ENCODE measurements around the gene TBX19. TPM values are rescaled to one million over a fixed set of nuclear protein-coding genes. Genes with fewer than 3 reads are reported as not detected.

Gene TBX19
- total and polyA plus RNA-seq, 8 donors: 0.61 to 2.9 (median 1.2) TPM; not detected in 2

DNA sequence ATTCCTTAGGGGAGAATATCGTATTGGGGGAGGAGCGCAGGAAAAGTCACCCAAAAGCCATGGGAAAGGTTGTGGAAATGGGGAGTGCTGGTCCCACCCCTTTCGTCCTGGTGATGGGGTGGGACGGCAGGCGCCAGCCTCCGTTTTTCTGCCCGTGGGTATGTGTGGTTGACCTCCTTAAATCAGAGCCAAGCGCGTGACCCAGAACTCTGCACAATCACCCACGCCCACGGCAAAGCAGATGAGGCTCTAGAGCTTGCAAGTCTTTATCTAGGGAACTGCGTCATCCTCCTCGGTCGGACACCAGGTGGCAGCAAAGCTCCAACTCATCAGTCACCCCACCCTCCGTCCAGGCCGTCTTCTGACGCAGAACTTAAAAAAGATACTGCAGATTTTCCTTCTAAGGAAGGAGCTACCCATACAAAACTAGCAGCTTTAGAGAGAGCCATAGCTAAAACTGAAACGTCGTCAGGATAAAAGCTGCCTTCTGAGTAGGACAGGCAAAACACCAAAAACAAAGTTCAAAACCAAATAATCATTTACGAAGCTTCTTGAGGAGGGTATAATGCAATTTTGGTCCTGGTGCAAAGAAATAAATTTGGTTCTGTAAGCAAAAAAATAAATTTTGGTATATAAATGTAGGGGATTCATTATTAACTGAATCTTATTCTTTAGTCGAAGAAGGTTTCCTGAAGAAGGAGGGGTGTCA lies 62.0 kb downstream of the TBX19 start:
- peak; percentile 87 to 96 for DNase-seq

DNA sequence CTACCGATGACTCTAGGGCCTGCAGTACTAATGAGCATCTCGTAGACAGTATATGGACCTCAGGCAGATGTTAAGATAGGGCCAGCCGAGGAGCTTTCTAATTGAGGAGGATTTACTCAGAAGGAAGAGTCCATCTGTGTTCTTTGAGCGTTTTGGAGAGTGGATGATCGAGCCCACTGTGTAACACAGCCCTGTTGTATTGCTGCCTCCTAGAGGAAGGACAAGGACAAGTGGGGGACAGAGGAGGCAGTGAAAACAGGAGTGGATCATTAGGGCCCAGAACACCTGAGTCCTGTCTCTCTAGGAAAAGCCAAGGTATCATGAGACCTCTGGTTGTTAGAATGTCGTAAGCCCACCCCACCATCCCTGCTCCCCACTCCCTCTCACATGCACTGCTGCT lies 62.9 kb downstream of the TBX19 start:
- no peak overlapping the region for H3K4me3 ChIP-seq
- no peaks in the 10 kb centered on the region for H3K27me3 ChIP-seq
- peak overlapping the region in 2 of 5 donors; percentile 44 to 77 for H3K27ac ChIP-seq
- no peaks in the 10 kb centered on the region for H3K9me3 ChIP-seq
- peak in 1 of 2 donors; percentile 12 for DNase-seq
- H3K4me1 ChIP-seq: peaks cover 4 to 19% (median 12%) of the 10 kb centered on the region in 4 donors
- no peak for TF ChIP-seq POLR2A (IDR thresholded peaks at IDR 0.05)
- TF ChIP-seq EP300 (IDR thresholded peaks at IDR 0.05): no peak
- TF ChIP-seq, protein P1, sequence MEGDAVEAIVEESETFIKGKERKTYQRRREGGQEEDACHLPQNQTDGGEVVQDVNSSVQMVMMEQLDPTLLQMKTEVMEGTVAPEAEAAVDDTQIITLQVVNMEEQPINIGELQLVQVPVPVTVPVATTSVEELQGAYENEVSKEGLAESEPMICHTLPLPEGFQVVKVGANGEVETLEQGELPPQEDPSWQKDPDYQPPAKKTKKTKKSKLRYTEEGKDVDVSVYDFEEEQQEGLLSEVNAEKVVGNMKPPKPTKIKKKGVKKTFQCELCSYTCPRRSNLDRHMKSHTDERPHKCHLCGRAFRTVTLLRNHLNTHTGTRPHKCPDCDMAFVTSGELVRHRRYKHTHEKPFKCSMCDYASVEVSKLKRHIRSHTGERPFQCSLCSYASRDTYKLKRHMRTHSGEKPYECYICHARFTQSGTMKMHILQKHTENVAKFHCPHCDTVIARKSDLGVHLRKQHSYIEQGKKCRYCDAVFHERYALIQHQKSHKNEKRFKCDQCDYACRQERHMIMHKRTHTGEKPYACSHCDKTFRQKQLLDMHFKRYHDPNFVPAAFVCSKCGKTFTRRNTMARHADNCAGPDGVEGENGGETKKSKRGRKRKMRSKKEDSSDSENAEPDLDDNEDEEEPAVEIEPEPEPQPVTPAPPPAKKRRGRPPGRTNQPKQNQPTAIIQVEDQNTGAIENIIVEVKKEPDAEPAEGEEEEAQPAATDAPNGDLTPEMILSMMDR (IDR thresholded peaks at IDR 0.05): no peak
- no peak for TF ChIP-seq POLR2AphosphoS5 (IDR thresholded peaks at IDR 0.05)
- intact Hi-C loops (cut with DNase I; ENCODE audit: low total_unique reads): loop anchor here (10.0 kb wide), 1 partner anchor 231 kb away; the partner anchor contains the start of gene XCL1
- 67 to 90% (median 76%) methylated on average over 6 of the region's 6 CpGs for WGBS, 5 donors
- H3K36me3 ChIP-seq: no peaks in the 10 kb centered on the region

More for the DNA sequence above, 62.0 kb downstream of the TBX19 start:
- Histone ChIP-seq H3K27ac (peak overlapping the region in 3 of 5 donors; percentile 41 to 77 (median 44)), H3K4me1 (peaks cover 4 to 19% (median 12%) of the 10 kb centered on the region in 4 donors), H3K27me3 (no peaks in the 10 kb centered on the region), H3K4me3 (peak overlapping the region; percentile 9 to 25 (median 17)), H3K9me3 (no peaks in the 10 kb centered on the region), H3K36me3 (no peaks in the 10 kb centered on the region)
- TF ChIP-seq, protein P1 (IDR thresholded peaks at IDR 0.05): peak in 5 of 7 experiments; percentile 60 to 83 (median 80)
- TF ChIP-seq EP300 (IDR thresholded peaks at IDR 0.05) (no peak), POLR2AphosphoS5 (IDR thresholded peaks at IDR 0.05) (peak in 2 of 3 donors; percentile 19 to 69), POLR2A (IDR thresholded peaks at IDR 0.05) (no peak)
- WGBS, 5 donors: 10 to 14% (median 12%) methylated on average over 21 of the region's 21 CpGs
- intact Hi-C loops (cut with DNase I; ENCODE audit: low total_unique reads): loop anchor here (10.0 kb wide), 1 partner anchor 232 kb away; the partner anchor contains the start of gene XCL1

DNA sequence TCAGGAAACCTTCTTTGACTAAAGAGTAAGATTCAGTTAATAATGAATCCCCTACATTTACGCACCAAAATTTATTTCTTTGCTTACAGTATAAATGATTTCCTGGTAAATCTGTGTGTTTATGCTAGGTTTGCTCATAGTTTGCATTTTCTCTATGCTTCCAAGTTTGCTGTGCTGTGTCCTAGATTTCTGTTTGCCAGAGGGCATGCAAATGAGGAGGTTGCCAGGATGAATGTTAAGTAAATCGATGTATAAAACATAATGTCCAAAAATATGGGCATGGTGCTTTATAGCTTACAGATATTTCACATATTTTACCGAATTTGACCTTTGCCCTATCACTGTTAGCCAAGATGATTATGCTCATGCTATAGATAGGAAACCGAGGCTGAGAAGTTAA lies 63.8 kb downstream of the TBX19 start:
- H3K4me3 ChIP-seq: no peak overlapping the region
- H3K27ac ChIP-seq: no peak overlapping the region
- no peak for DNase-seq
- TF ChIP-seq POLR2AphosphoS5 (IDR thresholded peaks at IDR 0.05) (no peak), POLR2A (IDR thresholded peaks at IDR 0.05) (no peak), EP300 (IDR thresholded peaks at IDR 0.05) (no peak)
- TF ChIP-seq, protein P1 (IDR thresholded peaks at IDR 0.05): no peak
- H3K36me3 ChIP-seq: no peaks in the 10 kb centered on the region
- H3K4me1 ChIP-seq: peaks cover 4 to 19% (median 12%) of the 10 kb centered on the region in 4 donors
- H3K27me3 ChIP-seq: no peaks in the 10 kb centered on the region
- no peaks in the 10 kb centered on the region for H3K9me3 ChIP-seq
- intact Hi-C loops (cut with DNase I; ENCODE audit: low total_unique reads): loop anchor here (10.0 kb wide), 1 partner anchor 230 kb away; the partner anchor contains the start of gene XCL1
- WGBS, 5 donors: 55 to 66% (median 62%) methylated on average over 4 of the region's 4 CpGs

DNA sequence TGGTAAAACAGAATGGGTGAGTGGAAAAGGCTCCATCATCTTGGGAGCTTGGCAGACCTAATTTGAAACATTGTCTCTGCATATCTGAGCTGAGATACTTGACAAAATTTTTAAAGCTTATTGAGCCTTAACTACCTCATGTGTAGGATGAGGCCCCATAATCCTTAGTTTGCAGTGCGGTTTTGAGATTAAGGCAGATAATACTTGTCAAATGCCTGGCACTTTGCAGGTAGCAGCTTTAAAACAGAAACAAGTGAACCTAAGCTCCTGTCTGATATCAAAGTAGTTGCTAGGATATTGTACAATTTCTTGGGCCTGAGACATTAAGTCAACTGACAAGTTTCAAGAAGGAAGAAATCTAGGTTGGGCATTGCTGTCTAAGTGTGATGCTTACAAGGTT lies 65.3 kb downstream of the TBX19 start:
- H3K27me3 ChIP-seq: no peaks in the 10 kb centered on the region
- TF ChIP-seq EP300 (IDR thresholded peaks at IDR 0.05) (no peak), POLR2A (IDR thresholded peaks at IDR 0.05) (no peak), POLR2AphosphoS5 (IDR thresholded peaks at IDR 0.05) (no peak)
- TF ChIP-seq, protein P1 (IDR thresholded peaks at IDR 0.05): no peak
- intact Hi-C loops (cut with DNase I; ENCODE audit: low total_unique reads): loop anchor here (10.0 kb wide), 1 partner anchor 229 kb away; the partner anchor contains the start of gene XCL1
- H3K4me1 ChIP-seq: peaks cover 4 to 19% (median 12%) of the 10 kb centered on the region in 4 donors
- WGBS, 5 donors: 76 to 86% (median 81%) methylated on average over 1 of the region's 1 CpG
- no peak for DNase-seq
- H3K36me3 ChIP-seq: no peaks in the 10 kb centered on the region
- H3K9me3 ChIP-seq: no peaks in the 10 kb centered on the region
- no peak overlapping the region for H3K4me3 ChIP-seq
- H3K27ac ChIP-seq: no peak overlapping the region
